Activated CD4-positive, alpha-beta T cell treated with anti-CD3 and anti-CD28 coated beads for 4 hours (primary cell): ENCODE data around the gene IDUA.

ENCODE experiments used
- DNase-seq, 2 donors: peaks; one replicate each; pipeline ENCODE4 v3.0.0-alpha.2; 2020

IDUA gene

GRCh38 chr4:956531-957230 is 30.2 kb upstream of the IDUA start:
- DNase-seq, result no peak

- no peak for DNase-seq
Observed at GRCh38 chr4:957231-957580, 29.6 kb upstream of the IDUA start.

- DNase-seq, result no peak
Observed at GRCh38 chr4:957581-958313, 29.1 kb upstream of the IDUA start.

GRCh38 chr4:958314-958665 is 28.6 kb upstream of the IDUA start:
- no peak for DNase-seq

- DNase-seq, result no peak
Observed at GRCh38 chr4:958696-959337, 28.0 kb upstream of the IDUA start.

GRCh38 chr4:959338-960139 is 27.3 kb upstream of the IDUA start:
- no peak for DNase-seq

- DNase-seq, result no peak
Observed at GRCh38 chr4:960140-960635, 26.7 kb upstream of the IDUA start.

- no peak for DNase-seq
Observed at GRCh38 chr4:960636-961350, 26.1 kb upstream of the IDUA start.

- no peak for DNase-seq
Observed at GRCh38 chr4:961351-962230, 25.3 kb upstream of the IDUA start.

- no peak for DNase-seq
Observed at GRCh38 chr4:962231-963208, 24.3 kb upstream of the IDUA start.

GRCh38 chr4:963276-964225 is 23.3 kb upstream of the IDUA start:
- DNase-seq, result no peak

- DNase-seq, result no peak
Observed at GRCh38 chr4:964346-965025, 22.4 kb upstream of the IDUA start.

GRCh38 chr4:965048-965765 is 21.6 kb upstream of the IDUA start:
- no peak for DNase-seq

GRCh38 chr4:965766-966134 is 21.1 kb upstream of the IDUA start:
- DNase-seq, result no peak

GRCh38 chr4:966266-967112 is 20.4 kb upstream of the IDUA start:
- DNase-seq, result no peak
